K562 (cell line): ENCODE data around the gene FRMD4B. TPM values are rescaled to one million over a fixed set of nuclear protein-coding genes. Genes with fewer than 3 reads are reported as not detected.

Source experiments
- ATAC-seq: fragments of 200-7000 bp; cut with Tn5 transposase; 3 replicates; pipeline ENCODE4 v1.9.1; 2020; ENCODE audit warnings: moderate library complexity
- BruUV-seq: library from RNA; stranded (reverse); fragments of 400-500 nt; replicated peaks from 2 replicates; lab custom pipeline; 2021; lab: Mats Ljungman, UMichigan
- CTCF ChIA-PET: fragments of 300-600 bp; formaldehyde crosslinking; extraction: SDS; loops from one replicate; lab custom pipeline; 2021; ENCODE audit warnings: low intra/inter-chr PET ratio; lab: Yijun Ruan, JAX
- POLR2A ChIA-PET: fragments of 300-600, 350-650 bp; sonication (Branson Sonifier 250); formaldehyde crosslinking; extraction: SDS; loops from one replicate; lab custom pipeline; 2021; ENCODE audit warnings: antibody characterized with exemption, inconsistent platforms; lab: Yijun Ruan, JAX
- DNase-seq, 4 experiments: peaks; one replicate each; pipeline versions ENCODE4 v3.0.0 to v3.0.0-alpha.2; 2011 to 2018; ENCODE audit warnings: low spot score in 3 of 4, mixed read lengths in 3 of 4; ENCODE audit errors: extremely low read depth in 1 of 4
- FAIRE-seq: peaks from 2 replicates; lab custom pipeline; 2011; peaks lifted over from hg19 to GRCh38; lab: Jason Lieb, UNC
- H2AFZ ChIP-seq: 2 replicates; pipeline ENCODE4 v1.6.0; 2011; ENCODE audit warnings: low read depth, low read length, control low read depth, inconsistent platforms
- H3K27ac ChIP-seq: fragments of 200-600 bp; 3 replicates; pipeline ENCODE4 v1.8.0; 2011; ENCODE audit warnings: low read depth, mild to moderate bottlenecking, control low read depth, inconsistent platforms, low read length, moderate library complexity, mixed read lengths; ENCODE audit errors: extremely low read depth
- H3K27me3 ChIP-seq, 2 experiments: fragments of 300-600 bp in 1 of 2; 2 replicates in 1 of 2; 3 replicates in 1 of 2; pipeline versions ENCODE4 v1.6.0 to v1.8.0; 2011; ENCODE audit warnings: inconsistent platforms in 2 of 2, low read length in 2 of 2, mild to moderate bottlenecking in 1 of 2, mixed read lengths in 1 of 2, moderate library complexity in 1 of 2; ENCODE audit not compliant: control insufficient read depth in 2 of 2, insufficient read depth in 2 of 2
- H3K36me3 ChIP-seq: fragments of 300-600 bp; 3 replicates; pipeline ENCODE4 v1.8.0; 2011; ENCODE audit warnings: mild to moderate bottlenecking, low read length, inconsistent platforms; ENCODE audit not compliant: control insufficient read depth, insufficient read depth
- H3K4me1 ChIP-seq, 2 experiments: fragments of 200-600 bp in 1 of 2; replicated peaks in 1 of 2; 2 replicates in 1 of 2; 3 replicates in 1 of 2; pipeline versions ENCODE4 v1.5.1 to v1.8.0; 2011; ENCODE audit warnings: inconsistent platforms in 2 of 2, low read length in 2 of 2, mild to moderate bottlenecking in 1 of 2, mixed read lengths in 1 of 2, moderate library complexity in 1 of 2; ENCODE audit not compliant: control insufficient read depth in 2 of 2, insufficient read depth in 2 of 2
- H3K4me2 ChIP-seq: 2 replicates; pipeline ENCODE4 v1.6.1; 2011; ENCODE audit warnings: low read length, control low read depth, inconsistent platforms, mixed read lengths; ENCODE audit not compliant: insufficient read depth
- H3K4me3 ChIP-seq: fragments of 200-600 bp; sonication (generic), shearing (Covaris generic); 2 replicates; pipeline ENCODE4 v1.5.1; 2016; ENCODE audit warnings: control low read depth, inconsistent platforms
- H3K79me2 ChIP-seq: fragments of 200-600 bp; 3 replicates; pipeline ENCODE4 v1.8.0; 2011; ENCODE audit warnings: low read length, inconsistent platforms; ENCODE audit not compliant: control insufficient read depth, insufficient read depth
- H3K9ac ChIP-seq, 2 experiments: 2 replicates each; pipeline versions ENCODE4 v1.6.0 to v1.6.1; 2011; ENCODE audit warnings: low read depth in 2 of 2, low read length in 2 of 2, control low read depth in 1 of 2, inconsistent platforms in 1 of 2, mild to moderate bottlenecking in 1 of 2, mixed read lengths in 1 of 2; ENCODE audit not compliant: insufficient read depth in 1 of 2
- H3K9me1 ChIP-seq: one replicate; pipeline ENCODE4 v1.6.0; 2011; ENCODE audit warnings: inconsistent platforms, mild to moderate bottlenecking, low read length, moderate library complexity; ENCODE audit not compliant: control insufficient read depth, insufficient read depth
- H3K9me3 ChIP-seq: replicated peaks from 2 replicates; pipeline ENCODE4 v1.5.1; 2011; ENCODE audit warnings: low read depth, low read length, inconsistent platforms; ENCODE audit not compliant: control insufficient read depth, insufficient read depth
- H4K20me1 ChIP-seq: replicated peaks from 2 replicates; pipeline ENCODE4 v1.6.1; 2011; ENCODE audit warnings: low read length, inconsistent platforms, mixed read lengths; ENCODE audit not compliant: control insufficient read depth, insufficient read depth
- ATF1 ChIP-seq, 2 experiments: fragments of 450-650 bp in 1 of 2; IDR thresholded peaks; 2 replicates each; pipeline ENCODE4 v1.6.1; 2016; ENCODE audit warnings: missing compliant biosample characterization in 1 of 2, missing genetic modification characterization in 1 of 2
- GATAD2B ChIP-seq: fragments of 450-650 bp; IDR thresholded peaks from 2 replicates; pipeline ENCODE4 v1.6.1; 2017; ENCODE audit warnings: mild to moderate bottlenecking, borderline replicate concordance
- HDAC1 ChIP-seq, 2 experiments: fragments of 450-650 bp; IDR thresholded peaks; 2 replicates each; pipeline ENCODE4 v1.6.1; 2016 to 2017; ENCODE audit warnings: inconsistent platforms in 1 of 2, mild to moderate bottlenecking in 1 of 2, moderate library complexity in 1 of 2
- IRF1 ChIP-seq: sonication (generic); formaldehyde crosslinking; IDR thresholded peaks from 2 replicates; pipeline ENCODE4 v1.8.0; 2022; ENCODE audit warnings: missing genetic modification reagents, mild to moderate bottlenecking, borderline replicate concordance
- MAFF ChIP-seq: IDR thresholded peaks from 2 replicates; pipeline ENCODE4 v1.6.1; 2012; ENCODE audit warnings: low read length, improper control_type of control experiment
- PPARD ChIP-seq: fragments of 250-450 bp; sonication (Bioruptor Pico); IDR thresholded peaks from 2 replicates; pipeline ENCODE4 v1.8.0; 2022; ENCODE audit warnings: inconsistent platforms, mild to moderate bottlenecking, moderate library complexity
- RNF2 ChIP-seq: sonication (generic); IDR thresholded peaks from 2 replicates; pipeline ENCODE4 v1.6.1; 2016
- TAF15 ChIP-seq: fragments of 200-400 bp; formaldehyde crosslinking; IDR thresholded peaks from 2 replicates; pipeline ENCODE4 v1.6.1; 2017; ENCODE audit warnings: mild to moderate bottlenecking, low read depth, low read length, moderate library complexity
- USF2 ChIP-seq: sonication (generic); formaldehyde crosslinking; IDR thresholded peaks from 2 replicates; pipeline ENCODE4 v1.5.0; 2020; ENCODE audit warnings: missing genetic modification reagents
- XRCC4 ChIP-seq: IDR thresholded peaks from one replicate; pipeline ENCODE4 v1.6.1; 2011; ENCODE audit not compliant: insufficient read depth, insufficient read length; ENCODE audit errors: extremely low read depth
- ZEB2 ChIP-seq: fragments of 450-650 bp; IDR thresholded peaks from 2 replicates; pipeline ENCODE4 v1.6.1; 2016
- ZFP30 ChIP-seq: fragments of 250-450 bp; sonication (Bioruptor Pico); IDR thresholded peaks from 2 replicates; pipeline ENCODE4 v1.8.0; 2022; ENCODE audit warnings: moderate library complexity, mild to moderate bottlenecking, inconsistent platforms, borderline replicate concordance
- ZNF175 ChIP-seq: fragments of 200-800 bp; sonication (Bioruptor generic); IDR thresholded peaks from 2 replicates; pipeline ENCODE4 v1.6.1; 2016; ENCODE audit warnings: low read depth, mild to moderate bottlenecking, missing genetic modification characterization, missing compliant biosample characterization
- ZNF23 ChIP-seq: fragments of 250-450 bp; sonication (Bioruptor Pico); IDR thresholded peaks from 2 replicates; pipeline ENCODE4 v1.4.0; 2020; ENCODE audit warnings: mild to moderate bottlenecking
- ZNF445 ChIP-seq: fragments of 250-450 bp; sonication (Bioruptor Pico); IDR thresholded peaks from 2 replicates; pipeline ENCODE4 v1.4.0; 2020; ENCODE audit warnings: low read depth, mild to moderate bottlenecking, moderate library complexity
- ZNF511 ChIP-seq: sonication (generic); formaldehyde crosslinking; IDR thresholded peaks from 2 replicates; pipeline ENCODE4 v1.8.0; 2022; ENCODE audit warnings: mild to moderate bottlenecking, missing genetic modification reagents
- ZNF583 ChIP-seq: fragments of 250-450 bp; sonication (Bioruptor Pico); IDR thresholded peaks from 2 replicates; pipeline ENCODE4 v1.4.0; 2020
- ZNF668 ChIP-seq: fragments of 250-450 bp; sonication (Bioruptor Pico); IDR thresholded peaks from 2 replicates; pipeline ENCODE4 v1.8.0; 2022; ENCODE audit warnings: mild to moderate bottlenecking, inconsistent platforms
- WGBS: fragments of 100-300 bp; shearing (Covaris generic); methylation state at CpG from one replicate; pipeline ENCODE4 v1.1.6; 2016; ENCODE audit warnings: low coverage, mixed read lengths; ENCODE audit not compliant: insufficient coverage; ENCODE audit errors: missing lambda C conversion rate; 5-methylcytosine and 5-hydroxymethylcytosine counted together
- in situ Hi-C: fragments of 300-500 bp; cut with MboI; formaldehyde crosslinking; loops from 4 replicates; pipeline ENCODE4 v1.15.0; 2018; ENCODE audit warnings: inconsistent platforms, mixed read lengths
- intact Hi-C: fragments of 100-400 bp; cut with micrococcal nuclease; formaldehyde crosslinking; loops from 2 replicates; pipeline ENCODE4 v1.14.2; 2022
- polyA plus RNA-seq, 8 experiments: library from polyadenylated mRNA; depleted of rRNA in 4 of 8; stranded (reverse) in 5 of 8; unstranded in 3 of 8; fragments of >200 nt; fragmentation: Nextera tagmentation in 2 of 8; fragmentation: Illumina TruSeq in 1 of 8; extraction: Ambion mirVana in 2 of 8; extraction: Trizol in 1 of 8; gene quantifications; 2 replicates each; pipeline versions ENCODE4 v1.2.1 to v1.2.3, GENCODE V29; 2011 to 2014; ENCODE audit warnings: inconsistent platforms in 1 of 8, missing spikeins in 1 of 8
- total RNA-seq, 7 experiments: library from RNA; depleted of rRNA in 6 of 7; stranded (reverse); fragments of >200 nt in 6 of 7; fragmentation: Illumina TruSeq in 2 of 7; extraction: Trizol in 2 of 7; gene quantifications; 2 replicates each; pipeline versions ENCODE4 v1.2.1 to v1.2.3, GENCODE V29; 2011 to 2021; ENCODE audit warnings: low replicate concordance in 1 of 7

Gene FRMD4B
- total and polyA plus RNA-seq, 9 of the 15 experiments (the other 6 are each of a cell fraction or from before 2014, with no cell fraction given), result 0.03 to 0.09 (median 0.04) TPM; not detected in 3

DNA sequence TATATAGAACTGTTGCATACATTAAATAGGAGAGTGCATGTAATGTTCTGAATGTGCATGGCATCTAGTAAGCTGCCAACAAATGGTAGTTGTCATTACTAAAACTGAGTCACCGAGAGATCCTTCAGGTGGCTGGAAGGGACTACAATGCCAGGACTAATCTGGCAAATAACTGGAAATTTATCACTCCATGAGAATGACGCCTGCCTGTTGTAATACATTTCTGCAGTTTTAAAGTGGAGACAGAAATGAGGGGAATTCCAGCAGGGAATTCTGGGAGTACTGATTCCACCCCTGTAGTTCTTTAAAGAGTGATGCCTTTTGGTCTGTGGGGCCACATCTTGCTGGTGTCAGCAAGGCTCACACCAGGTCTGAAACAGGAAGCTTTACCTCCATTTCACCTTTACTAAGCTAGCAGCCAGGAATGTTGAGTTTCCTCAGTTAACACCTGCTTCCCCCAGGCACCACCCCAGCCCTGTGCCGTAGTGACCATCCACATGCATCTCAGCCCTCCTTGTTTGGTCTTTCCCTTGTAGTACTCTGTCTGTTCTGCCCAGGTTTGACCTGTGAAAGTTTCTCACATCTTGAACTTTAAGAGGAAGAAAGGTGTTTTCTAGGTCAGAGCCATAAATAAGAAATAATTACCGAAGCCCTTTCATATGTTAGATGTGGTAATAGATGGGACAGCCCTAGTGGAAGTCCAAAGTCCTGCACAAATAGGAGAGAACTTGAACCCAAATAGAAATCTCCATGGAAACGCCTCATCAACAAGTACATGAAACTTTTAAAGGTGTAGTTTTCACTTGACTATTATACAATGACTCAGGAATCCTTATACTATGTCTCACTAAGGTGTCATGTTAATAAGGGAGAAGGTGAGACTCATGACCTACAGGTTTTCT, 206.8 kb downstream of the FRMD4B start:
- intact Hi-C loops (loop anchor here (10.0 kb wide), 1 partner anchor 66 kb away; no protein-coding TSS in a partner anchor), in situ Hi-C loops (no loop called here)
- Histone ChIP-seq H4K20me1 (no peaks in the 10 kb centered on the region), H3K4me1 (no peaks in the 10 kb centered on the region; a peak in 1 of 5 replicates), H3K36me3 (no peaks in the 10 kb centered on the region), H3K9me1 (no peaks in the 10 kb centered on the region), H3K9ac (no peak overlapping the region), H2AFZ (no peak overlapping the region), H3K27me3 (peaks cover 2 to 9% of the 10 kb centered on the region in 2 experiments; a peak in 3 of 5 replicates), H3K79me2 (no peaks in the 10 kb centered on the region), H3K4me3 (no peak overlapping the region), H3K4me2 (no peak overlapping the region), H3K27ac (no peak overlapping the region), H3K9me3 (no peaks in the 10 kb centered on the region)
- TF ChIP-seq GATAD2B (no peak), ZNF583 (CRISPR knock-in tag) (no peak), USF2 (CRISPR knock-in tag) (no peak), ZNF668 (CRISPR knock-in tag) (no peak), ZNF511 (CRISPR knock-in tag) (no peak), TAF15 (no peak), ZEB2 (no peak), MAFF (no peak), XRCC4 (no peak), ATF1 (CRISPR knock-in tag; IDR thresholded peaks at IDR 0.05) (no peak), ATF1 (tag; IDR thresholded peaks at IDR 0.05) (no peak), ZFP30 (no peak), HDAC1 (IDR thresholded peaks at IDR 0.05) (no peak), RNF2 (no peak), PPARD (CRISPR knock-in tag) (no peak), ZNF445 (CRISPR knock-in tag) (no peak), ZNF23 (CRISPR knock-in tag) (no peak), ZNF175 (CRISPR knock-in tag) (no peak), IRF1 (CRISPR knock-in tag) (no peak)
- FAIRE-seq (no peak), ATAC-seq (no peak), DNase-seq (no peak)
- CTCF ChIA-PET, result no interaction called here
- WGBS, result 0% methylated on average over 4 of the region's 5 CpGs
- POLR2A ChIA-PET, result interaction anchor here (1.0 kb wide), 1 partner anchor 14 kb away, joined by 6 read pairs; no protein-coding TSS in a partner anchor
- BruUV-seq, result no TSS peak
